A673 (cell line): ENCODE results near the gene GALNTL6.

Experiments
- CTCF ChIP-seq: fragments of 300-800, 200-600 bp; sonication (generic); conservative IDR thresholded peaks from 2 replicates; pipeline ENCODE4 v1.5.1; 2017; ENCODE audit warnings: low read depth, mild to moderate bottlenecking, antibody characterized with exemption, low read length, moderate library complexity, mixed read lengths
- EZH2 ChIP-seq: fragments of 200-600 bp; sonication (generic); IDR thresholded peaks from 2 replicates; pipeline ENCODE4 v1.6.1; 2017; ENCODE audit warnings: borderline replicate concordance, low read depth, mild to moderate bottlenecking, mixed read lengths, antibody characterized with exemption, low read length; ENCODE audit not compliant: poor library complexity, severe bottlenecking

- TF ChIP-seq CTCF (no peak), EZH2 (no peak)
These were observed 591.5 kb downstream of the GALNTL6 start for GRCh38 chr4:172404676-172405075.
